Effector memory CD4-positive, alpha-beta T cell (primary cell): ENCODE results near the gene HELZ2.

Source experiments
- DNase-seq, 3 donors: peaks; one replicate each; pipeline ENCODE4 v3.0.0-alpha.2; 2020
- H3K27ac ChIP-seq: 2 replicates; pipeline ENCODE4 v1.7.0; 2013; ENCODE audit warnings: mild to moderate bottlenecking, low read length, moderate library complexity; ENCODE audit not compliant: insufficient read depth, poor library complexity, severe bottlenecking
- H3K27me3 ChIP-seq: replicated peaks from 2 replicates; pipeline ENCODE4 v1.7.0; 2013; ENCODE audit warnings: mild to moderate bottlenecking, low read length; ENCODE audit not compliant: insufficient read depth, control insufficient read depth, poor library complexity, severe bottlenecking
- H3K36me3 ChIP-seq: 2 replicates; pipeline ENCODE4 v1.7.0; 2013; ENCODE audit warnings: mild to moderate bottlenecking, low read length, moderate library complexity; ENCODE audit not compliant: control insufficient read depth, insufficient read depth
- H3K4me1 ChIP-seq: 2 replicates; pipeline ENCODE4 v1.7.0; 2013; ENCODE audit warnings: low read length, mild to moderate bottlenecking; ENCODE audit not compliant: control insufficient read depth, insufficient read depth, poor library complexity, severe bottlenecking
- H3K4me3 ChIP-seq: 2 replicates; pipeline ENCODE4 v1.7.0; 2013; ENCODE audit warnings: low read length, low read depth, mild to moderate bottlenecking; ENCODE audit not compliant: insufficient read depth, poor library complexity, severe bottlenecking
- H3K9me3 ChIP-seq: 2 replicates; pipeline ENCODE4 v1.7.0; 2013; ENCODE audit warnings: mild to moderate bottlenecking, low read length, moderate library complexity; ENCODE audit not compliant: control insufficient read depth

The HELZ2 gene

DNA sequence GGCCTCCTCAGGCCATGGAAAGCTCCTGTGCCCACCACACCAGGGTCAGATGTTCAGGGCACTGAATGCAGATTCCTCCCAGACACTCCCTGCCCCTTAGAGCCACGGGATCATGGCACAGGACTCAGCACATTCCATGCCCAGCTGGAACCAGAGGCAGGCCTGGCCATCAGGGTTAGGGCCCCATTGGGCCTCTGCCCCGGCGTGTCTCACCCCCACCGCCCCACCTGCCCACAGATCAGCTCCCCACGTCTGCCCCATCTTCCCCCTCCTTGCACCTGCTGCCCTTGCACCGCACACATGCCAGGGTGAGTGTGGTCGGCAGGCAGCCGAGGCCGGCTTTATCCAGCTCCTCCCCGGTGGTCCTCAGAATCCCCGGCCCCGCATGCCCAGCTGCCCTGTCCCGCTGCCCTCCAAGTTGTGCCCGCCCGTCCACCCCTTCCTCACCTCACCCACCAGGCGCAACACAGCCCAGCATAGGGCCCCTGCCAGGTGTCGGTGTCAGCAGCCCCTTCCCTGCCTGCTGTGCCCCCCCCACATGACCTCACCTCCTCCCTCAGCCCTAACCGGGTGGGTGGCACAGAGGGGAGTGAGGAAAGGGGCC, 24.3 kb downstream of the HELZ2 start:
- peaks cover 16% of the 10 kb centered on the region for H3K4me1 ChIP-seq
- H3K9me3 ChIP-seq, result no peaks in the 10 kb centered on the region
- no peak overlapping the region for H3K4me3 ChIP-seq
- H3K27ac ChIP-seq, result no peak overlapping the region
- peaks cover 3% of the 10 kb centered on the region for H3K27me3 ChIP-seq
- H3K36me3 ChIP-seq, result no peaks in the 10 kb centered on the region
- no peak for DNase-seq

DNA sequence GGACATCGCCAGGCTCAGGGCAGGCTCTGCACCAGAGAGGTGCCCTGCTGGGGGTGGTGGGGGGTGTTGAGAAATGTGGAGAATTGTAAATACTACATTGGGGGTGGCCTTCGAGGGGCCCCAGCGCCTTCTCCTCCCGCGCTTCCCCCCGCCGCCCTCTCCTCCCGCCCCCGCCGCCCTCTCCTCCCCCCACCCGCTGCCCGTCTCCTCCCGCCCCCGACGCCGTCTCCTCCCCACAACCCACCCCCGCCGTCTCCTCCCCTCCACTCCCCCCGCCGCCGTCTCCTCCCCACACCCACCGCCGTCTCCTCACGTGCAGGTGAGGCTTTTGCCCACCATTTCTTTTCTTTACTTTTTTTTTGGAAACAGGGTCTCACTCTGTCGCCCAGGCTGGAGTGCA, 25.0 kb downstream of the HELZ2 start:
- Histone ChIP-seq H3K27me3 (peaks cover 3% of the 10 kb centered on the region), H3K36me3 (no peaks in the 10 kb centered on the region), H3K27ac (no peak overlapping the region), H3K9me3 (no peaks in the 10 kb centered on the region), H3K4me3 (no peak overlapping the region), H3K4me1 (peaks cover 16% of the 10 kb centered on the region)
- DNase-seq, result no peak

GRCh38 chr20:63548542-63548941, 25.5 kb downstream of the HELZ2 start:
- Histone ChIP-seq H3K4me3 (no peak overlapping the region), H3K9me3 (no peaks in the 10 kb centered on the region), H3K27me3 (peaks cover 3% of the 10 kb centered on the region), H3K36me3 (no peaks in the 10 kb centered on the region), H3K4me1 (peaks cover 13% of the 10 kb centered on the region), H3K27ac (no peak overlapping the region)
- no peak for DNase-seq

- no peak for DNase-seq
- H3K4me1 ChIP-seq, result peaks cover 9% of the 10 kb centered on the region
- no peaks in the 10 kb centered on the region for H3K36me3 ChIP-seq
- H3K4me3 ChIP-seq, result no peak within 1 kb of the TSS
- H3K27me3 ChIP-seq, result peaks cover 3% of the 10 kb centered on the region
- H3K9me3 ChIP-seq, result no peaks in the 10 kb centered on the region
- no peak within 1 kb of the TSS for H3K27ac ChIP-seq
These were observed 26.1 kb downstream of the HELZ2 start, which contains the start of gene SRMS for GRCh38 chr20:63547725-63548480. Gene SRMS, minus strand, starts transcription at chr20:63547749. Its CDS starts 286 bp downstream, at chr20:63547463.

- Histone ChIP-seq H3K4me3 (no peak overlapping the region), H3K27ac (no peak overlapping the region), H3K27me3 (peaks cover 3% of the 10 kb centered on the region), H3K9me3 (no peaks in the 10 kb centered on the region), H3K4me1 (peaks cover 2% of the 10 kb centered on the region), H3K36me3 (no peaks in the 10 kb centered on the region)
- DNase-seq, result no peak
These were observed 26.9 kb downstream of the HELZ2 start for GRCh38 chr20:63546956-63547724.

GRCh38 chr20:63546256-63546955, 27.6 kb downstream of the HELZ2 start:
- no peaks in the 10 kb centered on the region for H3K36me3 ChIP-seq
- no peak overlapping the region for H3K27ac ChIP-seq
- H3K4me3 ChIP-seq, result no peak overlapping the region
- H3K9me3 ChIP-seq, result no peaks in the 10 kb centered on the region
- H3K27me3 ChIP-seq, result peaks cover 3% of the 10 kb centered on the region
- DNase-seq, result no peak
- H3K4me1 ChIP-seq, result no peaks in the 10 kb centered on the region

DNA sequence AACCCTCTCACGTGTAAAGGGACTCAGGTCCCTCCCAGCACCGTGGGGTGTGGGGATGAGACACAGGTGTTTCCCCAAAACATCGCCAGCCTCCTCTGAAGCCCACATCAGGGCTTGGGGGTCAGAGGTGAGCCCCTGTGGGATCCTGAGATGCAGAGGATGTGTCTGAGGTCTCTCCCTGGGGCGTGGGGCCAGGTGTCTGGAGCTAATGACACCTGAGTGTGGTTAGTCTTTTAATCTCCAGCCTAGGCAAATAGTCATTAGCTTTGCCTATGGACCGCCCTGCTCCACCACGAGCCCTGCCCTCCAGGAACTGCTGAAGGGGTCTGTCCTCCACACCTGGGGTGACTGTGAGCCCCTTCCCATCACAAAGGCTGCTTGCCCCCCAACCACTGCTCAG, 28.2 kb downstream of the HELZ2 start:
- H3K4me3 ChIP-seq, result no peak overlapping the region
- peaks cover 3% of the 10 kb centered on the region for H3K27me3 ChIP-seq
- no peak overlapping the region for H3K27ac ChIP-seq
- H3K9me3 ChIP-seq, result no peaks in the 10 kb centered on the region
- no peaks in the 10 kb centered on the region for H3K4me1 ChIP-seq
- no peak for DNase-seq
- H3K36me3 ChIP-seq, result no peaks in the 10 kb centered on the region

DNA sequence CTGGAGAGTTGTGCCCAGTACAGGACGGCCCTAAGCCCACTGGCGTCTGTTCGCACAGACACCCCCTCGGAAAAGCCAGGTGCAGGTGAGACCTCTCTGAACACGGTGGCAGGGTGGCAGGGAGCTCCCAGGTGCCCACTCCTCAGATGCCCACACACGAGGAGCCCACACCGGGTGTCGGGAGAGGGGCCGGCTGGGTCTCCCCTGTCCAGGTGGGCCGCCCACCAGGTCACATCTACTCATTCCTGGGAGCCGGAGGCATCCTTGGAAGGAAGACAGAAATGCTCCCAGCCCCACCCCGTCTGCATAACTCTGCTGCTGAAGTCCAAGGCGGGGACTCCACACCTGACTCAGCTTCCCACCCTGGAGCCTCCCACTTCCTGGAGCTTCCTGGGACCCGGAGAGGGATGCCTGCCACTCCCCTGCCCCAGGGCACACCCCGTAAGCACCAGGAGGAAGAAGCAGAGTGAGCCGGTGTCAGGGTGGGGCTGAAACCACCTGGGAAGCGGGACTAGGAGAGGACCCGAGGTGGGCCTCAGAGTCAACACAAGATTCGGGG, 29.0 kb downstream of the HELZ2 start:
- no peaks in the 10 kb centered on the region for H3K4me1 ChIP-seq
- no peak overlapping the region for H3K4me3 ChIP-seq
- H3K36me3 ChIP-seq, result no peaks in the 10 kb centered on the region
- no peak for DNase-seq
- H3K27me3 ChIP-seq, result peaks cover 2% of the 10 kb centered on the region
- no peak overlapping the region for H3K27ac ChIP-seq
- H3K9me3 ChIP-seq, result no peaks in the 10 kb centered on the region

DNA sequence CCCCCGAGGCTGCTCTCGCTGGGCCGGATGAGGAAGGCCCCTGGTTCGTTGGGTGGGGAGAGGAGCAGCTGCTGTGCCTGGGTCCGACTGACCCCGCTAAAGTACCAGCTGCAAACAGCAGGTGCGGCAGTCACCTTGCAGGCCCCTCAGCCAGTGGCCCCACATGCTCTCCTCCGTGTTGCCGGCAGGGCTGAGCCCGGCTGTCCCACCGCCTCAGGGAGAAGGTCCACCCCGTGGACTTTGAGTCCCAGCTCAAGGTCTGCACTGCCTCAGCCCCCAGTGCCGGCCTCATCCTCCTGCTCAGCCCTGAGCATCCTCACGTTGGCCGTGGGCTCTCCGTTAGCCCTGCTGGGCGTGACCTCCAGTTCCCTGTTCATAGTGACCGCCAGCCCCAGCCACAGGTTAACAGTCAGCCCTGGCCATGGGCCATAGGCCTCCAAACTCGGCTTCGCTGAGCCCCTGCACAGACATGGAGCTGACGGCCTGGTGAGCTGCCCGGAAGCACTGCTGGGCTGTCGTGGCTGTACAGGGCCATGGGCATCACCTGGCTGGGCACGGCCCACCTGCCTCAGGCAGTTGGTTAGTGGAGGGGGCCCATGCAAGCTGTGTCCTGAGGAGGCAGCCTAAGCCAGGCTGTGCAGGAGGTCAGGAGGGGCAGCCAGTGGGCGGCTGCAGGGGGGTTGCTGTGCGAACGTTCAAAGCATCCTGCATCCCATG, 29.6 kb downstream of the HELZ2 start:
- Histone ChIP-seq H3K36me3 (no peaks in the 10 kb centered on the region), H3K27me3 (no peaks in the 10 kb centered on the region), H3K4me3 (no peak overlapping the region), H3K9me3 (no peaks in the 10 kb centered on the region), H3K4me1 (no peaks in the 10 kb centered on the region), H3K27ac (no peak overlapping the region)
- DNase-seq, result no peak
